GM12891 (cell line): ENCODE measurements around the gene GRIA3.

Experiments
- PAX5 ChIP-seq: IDR thresholded peaks from 2 replicates; pipeline ENCODE4 v1.6.1; 2011; ENCODE audit warnings: low read length, moderate library complexity, mild to moderate bottlenecking; ENCODE audit not compliant: insufficient read depth, severe bottlenecking
- POLR2A ChIP-seq: IDR thresholded peaks from 2 replicates; pipeline ENCODE4 v1.6.1; 2011; ENCODE audit warnings: low read depth, low read length, control low read depth
- POLR2AphosphoS5 ChIP-seq: IDR thresholded peaks from 2 replicates; pipeline ENCODE4 v1.6.1; 2011; ENCODE audit warnings: low read depth, low read length, control low read depth
- POU2F2 ChIP-seq: IDR thresholded peaks from 2 replicates; pipeline ENCODE4 v1.6.1; 2011; ENCODE audit warnings: low read depth, mild to moderate bottlenecking, control low read depth, low read length, moderate library complexity
- SPI1 ChIP-seq: IDR thresholded peaks from 2 replicates; pipeline ENCODE4 v1.6.1; 2011; ENCODE audit warnings: low read depth, low read length, control low read depth
- TAF1 ChIP-seq: IDR thresholded peaks from 2 replicates; pipeline ENCODE4 v1.6.1; 2011; ENCODE audit warnings: low read depth, low read length, control low read depth

GRCh38 chrX:123499787-123500186 is 315.7 kb downstream of the GRIA3 start:
- TF ChIP-seq POLR2A (no peak), TAF1 (no peak), POLR2AphosphoS5 (no peak), SPI1 (no peak), PAX5 (no peak), POU2F2 (no peak)
